IPS-18a (cell line): ENCODE measurements around the gene FIGNL2.

ENCODE experiments used
- H3K27ac ChIP-seq: one replicate; pipeline ENCODE4 v1.5.1; 2013; ENCODE audit warnings: low read length
- H3K27me3 ChIP-seq: one replicate; pipeline ENCODE4 v1.6.1; 2013; ENCODE audit warnings: mild to moderate bottlenecking, low read length; ENCODE audit not compliant: control insufficient read depth, insufficient read depth
- H3K36me3 ChIP-seq: one replicate; pipeline ENCODE4 v1.6.1; 2013; ENCODE audit warnings: low read depth, low read length; ENCODE audit not compliant: control insufficient read depth
- H3K4me1 ChIP-seq: one replicate; pipeline ENCODE4 v1.6.1; 2013; ENCODE audit warnings: low read depth, low read length; ENCODE audit not compliant: control insufficient read depth
- H3K4me3 ChIP-seq: one replicate; pipeline ENCODE4 v1.5.1; 2013; ENCODE audit warnings: low read length
- H3K9ac ChIP-seq: one replicate; pipeline ENCODE4 v1.6.1; 2013; ENCODE audit warnings: mild to moderate bottlenecking, low read length, moderate library complexity
- H3K9me3 ChIP-seq: one replicate; pipeline ENCODE4 v1.6.1; 2013; ENCODE audit warnings: low read depth, low read length; ENCODE audit not compliant: control insufficient read depth

FIGNL2 gene

DNA sequence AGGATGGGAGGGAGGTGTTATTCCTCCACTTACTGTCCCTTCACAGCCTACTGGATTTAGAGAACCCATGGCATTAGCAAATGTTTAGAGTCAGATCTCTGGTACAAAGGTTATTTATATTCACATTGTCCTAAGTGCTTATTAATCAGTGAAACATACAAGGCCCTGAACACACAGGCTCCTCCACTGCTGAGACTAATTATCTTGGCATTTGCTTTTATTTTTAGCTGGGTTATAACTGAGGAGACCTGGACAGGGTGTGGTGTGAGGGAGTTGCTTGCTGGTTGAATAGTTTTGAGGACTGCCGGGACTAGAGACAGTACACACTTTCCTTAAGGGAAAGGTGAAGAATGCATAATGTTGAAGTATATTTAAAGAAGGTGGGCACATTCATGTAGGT lies 77.5 kb downstream of the FIGNL2 start:
- no peak overlapping the region for H3K27ac ChIP-seq
- no peaks in the 10 kb centered on the region for H3K27me3 ChIP-seq
- H3K4me1 ChIP-seq: no peaks in the 10 kb centered on the region
- H3K36me3 ChIP-seq: peaks cover 20% of the 10 kb centered on the region
- H3K9ac ChIP-seq: no peak overlapping the region
- no peak overlapping the region for H3K4me3 ChIP-seq
- no peaks in the 10 kb centered on the region for H3K9me3 ChIP-seq
